ENCODE data around the gene CNTN4.

CNTN4 gene

GRCh38 chr3:2711081-2711480 is 612.4 kb downstream of the CNTN4 start:
- peaks cover 25% of the 10 kb centered on the region for H3K4me1 ChIP-seq (ENCODE audit: low read length)
- H3K27me3 ChIP-seq (ENCODE audit: low read depth, low read length) = no peaks in the 10 kb centered on the region
- H3K36me3 ChIP-seq (replicated peaks; ENCODE audit: low read depth, low read length) = no peaks in the 10 kb centered on the region
- no peak overlapping the region for H3K4me2 ChIP-seq (ENCODE audit: low read length)
- no peak overlapping the region for H2AFZ ChIP-seq (ENCODE audit: low read depth, low read length)
- TF ChIP-seq EZH2phosphoT487 (IDR thresholded peaks at IDR 0.05; ENCODE audit: low read depth) (no peak), CTCF (IDR thresholded peaks at IDR 0.05; ENCODE audit: low read depth, low read length) (no peak)
- no peaks in the 10 kb centered on the region for H3K9me3 ChIP-seq (ENCODE audit: insufficient read depth, low read length)
- no peaks in the 10 kb centered on the region for H3K79me2 ChIP-seq (ENCODE audit: low read length)
- H3K27ac ChIP-seq (ENCODE audit: low read length) = no peak overlapping the region
- H3K4me3 ChIP-seq (ENCODE audit: low read length) = no peak overlapping the region
- H4K20me1 ChIP-seq (ENCODE audit: insufficient read depth, low read length) = no peaks in the 10 kb centered on the region
- H3K9ac ChIP-seq (ENCODE audit: low read length) = no peak overlapping the region

- TF ChIP-seq CTCF (IDR thresholded peaks at IDR 0.05; ENCODE audit: low read depth, low read length) (peak; percentile 32), EZH2phosphoT487 (IDR thresholded peaks at IDR 0.05; ENCODE audit: low read depth) (no peak)
- H2AFZ ChIP-seq (ENCODE audit: low read depth, low read length) = no peak overlapping the region
- peaks cover 28% of the 10 kb centered on the region for H3K4me1 ChIP-seq (ENCODE audit: low read length)
- H3K27ac ChIP-seq (ENCODE audit: low read length) = peak overlapping the region; percentile 76; the same call in 1 of the 2 replicates
- no peaks in the 10 kb centered on the region for H3K36me3 ChIP-seq (replicated peaks; ENCODE audit: low read depth, low read length)
- H3K9ac ChIP-seq (ENCODE audit: low read length) = 0 out of 2 replicates have a peak overlapping the region, but pooled peaks have one; percentile 45
- no peaks in the 10 kb centered on the region for H3K9me3 ChIP-seq (ENCODE audit: insufficient read depth, low read length)
- no peaks in the 10 kb centered on the region for H3K27me3 ChIP-seq (ENCODE audit: low read depth, low read length)
- H3K79me2 ChIP-seq (ENCODE audit: low read length) = no peaks in the 10 kb centered on the region
- no peaks in the 10 kb centered on the region for H4K20me1 ChIP-seq (ENCODE audit: insufficient read depth, low read length)
- H3K4me2 ChIP-seq (ENCODE audit: low read length) = no peak overlapping the region
- no peak overlapping the region for H3K4me3 ChIP-seq (ENCODE audit: low read length)
Measured at GRCh38 chr3:2713923-2714322, 615.3 kb downstream of the CNTN4 start.

- no peaks in the 10 kb centered on the region for H3K9me3 ChIP-seq (ENCODE audit: insufficient read depth, low read length)
- H3K9ac ChIP-seq (ENCODE audit: low read length) = peak overlapping the region; percentile 45; the same call in 1 of the 2 replicates
- TF ChIP-seq CTCF (IDR thresholded peaks at IDR 0.05; ENCODE audit: low read depth, low read length) (no peak), EZH2phosphoT487 (IDR thresholded peaks at IDR 0.05; ENCODE audit: low read depth) (no peak)
- no peaks in the 10 kb centered on the region for H3K79me2 ChIP-seq (ENCODE audit: low read length)
- H3K4me3 ChIP-seq (ENCODE audit: low read length) = peak overlapping the region; percentile 44
- no peaks in the 10 kb centered on the region for H3K36me3 ChIP-seq (replicated peaks; ENCODE audit: low read depth, low read length)
- no peaks in the 10 kb centered on the region for H3K27me3 ChIP-seq (ENCODE audit: low read depth, low read length)
- peaks cover 28% of the 10 kb centered on the region for H3K4me1 ChIP-seq (ENCODE audit: low read length)
- no peaks in the 10 kb centered on the region for H4K20me1 ChIP-seq (ENCODE audit: insufficient read depth, low read length)
- no peak overlapping the region for H2AFZ ChIP-seq (ENCODE audit: low read depth, low read length)
- H3K4me2 ChIP-seq (ENCODE audit: low read length) = peak overlapping the region; percentile 68
- H3K27ac ChIP-seq (ENCODE audit: low read length) = peak overlapping the region; percentile 76
Measured at GRCh38 chr3:2714834-2715233, 616.2 kb downstream of the CNTN4 start.

GRCh38 chr3:2727101-2727500 is 628.4 kb downstream of the CNTN4 start:
- H3K4me1 ChIP-seq (ENCODE audit: low read length) = peaks cover 22% of the 10 kb centered on the region
- H3K9me3 ChIP-seq (ENCODE audit: insufficient read depth, low read length) = no peaks in the 10 kb centered on the region
- TF ChIP-seq EZH2phosphoT487 (IDR thresholded peaks at IDR 0.05; ENCODE audit: low read depth) (no peak), CTCF (IDR thresholded peaks at IDR 0.05; ENCODE audit: low read depth, low read length) (no peak)
- H3K79me2 ChIP-seq (ENCODE audit: low read length) = no peaks in the 10 kb centered on the region
- H3K27me3 ChIP-seq (ENCODE audit: low read depth, low read length) = no peaks in the 10 kb centered on the region
- H3K4me2 ChIP-seq (ENCODE audit: low read length) = no peak overlapping the region
- H3K36me3 ChIP-seq (replicated peaks; ENCODE audit: low read depth, low read length) = no peaks in the 10 kb centered on the region
- no peak overlapping the region for H3K27ac ChIP-seq (ENCODE audit: low read length)
- no peak overlapping the region for H3K4me3 ChIP-seq (ENCODE audit: low read length)
- no peaks in the 10 kb centered on the region for H4K20me1 ChIP-seq (ENCODE audit: insufficient read depth, low read length)
- no peak overlapping the region for H3K9ac ChIP-seq (ENCODE audit: low read length)
- no peak overlapping the region for H2AFZ ChIP-seq (ENCODE audit: low read depth, low read length)

Measured in OCI-LY3 (cell line).